HG02610 (cell line): ENCODE data around the gene MED13.

ENCODE experiments used
- ATAC-seq: cut with Tn5 transposase; IDR thresholded peaks from one replicate; pipeline ENCODE4 v1.9.1; 2021; ENCODE audit warnings: mild to moderate bottlenecking, moderate library complexity; ENCODE audit not compliant: unreplicated experiment

The MED13 gene

GRCh38 chr17:62064791-62065563 lies at the start of gene MED13:
Gene MED13, minus strand, starts transcription at chr17:62065278. Its CDS starts 73 bp downstream, at chr17:62065205.
- ATAC-seq, result peak; percentile 25

GRCh38 chr17:62112229-62112628 lies 47.2 kb upstream of the MED13 start:
- ATAC-seq, result no peak

GRCh38 chr17:62111562-62112171 lies 46.6 kb upstream of the MED13 start:
- no peak for ATAC-seq

GRCh38 chr17:62110923-62111484 lies 45.9 kb upstream of the MED13 start:
- no peak for ATAC-seq

- ATAC-seq, result no peak
These were observed 44.8 kb upstream of the MED13 start for GRCh38 chr17:62109924-62110323.

- peak; percentile 98 for ATAC-seq
These were observed 44.4 kb upstream of the MED13 start for GRCh38 chr17:62109378-62109902.

- ATAC-seq, result no peak
These were observed 40.8 kb upstream of the MED13 start for GRCh38 chr17:62105861-62106260.

- ATAC-seq, result no peak
These were observed 40.3 kb upstream of the MED13 start for GRCh38 chr17:62105357-62105756.

GRCh38 chr17:62101515-62101914 lies 36.4 kb upstream of the MED13 start:
- ATAC-seq, result no peak

GRCh38 chr17:62101090-62101489 lies 36.0 kb upstream of the MED13 start:
- no peak for ATAC-seq

GRCh38 chr17:62100055-62100454 lies 35.0 kb upstream of the MED13 start:
- ATAC-seq, result no peak

GRCh38 chr17:62099532-62099931 lies 34.5 kb upstream of the MED13 start:
- ATAC-seq, result no peak

- ATAC-seq, result peak; percentile 88
These were observed 33.6 kb upstream of the MED13 start for GRCh38 chr17:62098623-62099231.

- ATAC-seq, result no peak
These were observed 31.3 kb upstream of the MED13 start for GRCh38 chr17:62096401-62096670.

GRCh38 chr17:62094175-62094574 lies 29.1 kb upstream of the MED13 start:
- ATAC-seq, result no peak

GRCh38 chr17:62093188-62094155 lies 28.4 kb upstream of the MED13 start:
- peak; percentile 96 for ATAC-seq

- ATAC-seq, result no peak
These were observed 27.7 kb upstream of the MED13 start for GRCh38 chr17:62092784-62093183.

GRCh38 chr17:62091804-62092203 lies 26.7 kb upstream of the MED13 start:
- no peak for ATAC-seq

- ATAC-seq, result no peak
These were observed 25.8 kb upstream of the MED13 start for GRCh38 chr17:62090868-62091267.

GRCh38 chr17:62090021-62090824 lies 25.1 kb upstream of the MED13 start:
- ATAC-seq, result no peak
